WI38 (cell line): ENCODE measurements around the gene PRSS48.

ENCODE experiments used
- H3K4me3 ChIP-seq: 2 replicates; pipeline ENCODE4 v1.5.1; 2011; ENCODE audit warnings: low read depth, mild to moderate bottlenecking, control low read depth, low read length
- TF ChIP-seq, protein P1 (sequence below): IDR thresholded peaks from 2 replicates; pipeline ENCODE4 v1.5.1; 2012; ENCODE audit warnings: low read depth, mild to moderate bottlenecking, control low read depth, low read length

PRSS48 gene

DNA sequence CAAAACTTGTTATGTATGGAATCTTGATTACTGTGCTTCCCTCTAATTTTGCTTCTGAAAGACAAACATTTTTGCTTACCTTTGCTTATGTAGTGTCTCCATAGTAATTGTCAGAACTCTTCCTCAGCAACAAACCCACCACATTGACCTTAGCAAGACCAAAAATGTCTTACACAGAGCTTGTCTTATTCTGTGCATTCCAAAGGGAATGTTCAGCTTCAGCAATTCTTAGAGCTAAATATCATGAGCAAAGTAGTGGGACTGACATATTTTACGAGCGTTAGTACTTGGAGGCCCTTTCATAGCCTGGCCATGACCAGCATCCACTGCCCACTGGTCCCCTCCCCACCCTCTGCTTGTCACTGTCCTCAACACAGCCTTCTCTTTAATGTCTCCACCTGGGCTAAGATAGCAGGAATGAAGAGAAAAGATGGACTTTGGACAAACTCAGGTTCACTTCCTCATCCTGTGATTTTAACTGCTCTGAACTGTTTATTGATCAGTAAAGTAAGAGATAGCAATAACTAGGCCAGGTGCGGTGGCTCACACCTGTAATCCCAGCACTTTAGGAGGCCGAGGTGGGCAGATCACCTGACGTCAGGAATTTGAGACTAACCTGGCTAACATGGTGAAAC lies 63.9 kb downstream of the PRSS48 start:
- TF ChIP-seq, protein P1, sequence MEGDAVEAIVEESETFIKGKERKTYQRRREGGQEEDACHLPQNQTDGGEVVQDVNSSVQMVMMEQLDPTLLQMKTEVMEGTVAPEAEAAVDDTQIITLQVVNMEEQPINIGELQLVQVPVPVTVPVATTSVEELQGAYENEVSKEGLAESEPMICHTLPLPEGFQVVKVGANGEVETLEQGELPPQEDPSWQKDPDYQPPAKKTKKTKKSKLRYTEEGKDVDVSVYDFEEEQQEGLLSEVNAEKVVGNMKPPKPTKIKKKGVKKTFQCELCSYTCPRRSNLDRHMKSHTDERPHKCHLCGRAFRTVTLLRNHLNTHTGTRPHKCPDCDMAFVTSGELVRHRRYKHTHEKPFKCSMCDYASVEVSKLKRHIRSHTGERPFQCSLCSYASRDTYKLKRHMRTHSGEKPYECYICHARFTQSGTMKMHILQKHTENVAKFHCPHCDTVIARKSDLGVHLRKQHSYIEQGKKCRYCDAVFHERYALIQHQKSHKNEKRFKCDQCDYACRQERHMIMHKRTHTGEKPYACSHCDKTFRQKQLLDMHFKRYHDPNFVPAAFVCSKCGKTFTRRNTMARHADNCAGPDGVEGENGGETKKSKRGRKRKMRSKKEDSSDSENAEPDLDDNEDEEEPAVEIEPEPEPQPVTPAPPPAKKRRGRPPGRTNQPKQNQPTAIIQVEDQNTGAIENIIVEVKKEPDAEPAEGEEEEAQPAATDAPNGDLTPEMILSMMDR, result no peak
- H3K4me3 ChIP-seq, result no peak overlapping the region
